ENCODE results near the gene PSMA5.
"Not testable (repeated sequence)": the region's sequence is repeated elsewhere in the genome, so short reads cannot be mapped to it uniquely, and the experiment has no call there.

DNA sequence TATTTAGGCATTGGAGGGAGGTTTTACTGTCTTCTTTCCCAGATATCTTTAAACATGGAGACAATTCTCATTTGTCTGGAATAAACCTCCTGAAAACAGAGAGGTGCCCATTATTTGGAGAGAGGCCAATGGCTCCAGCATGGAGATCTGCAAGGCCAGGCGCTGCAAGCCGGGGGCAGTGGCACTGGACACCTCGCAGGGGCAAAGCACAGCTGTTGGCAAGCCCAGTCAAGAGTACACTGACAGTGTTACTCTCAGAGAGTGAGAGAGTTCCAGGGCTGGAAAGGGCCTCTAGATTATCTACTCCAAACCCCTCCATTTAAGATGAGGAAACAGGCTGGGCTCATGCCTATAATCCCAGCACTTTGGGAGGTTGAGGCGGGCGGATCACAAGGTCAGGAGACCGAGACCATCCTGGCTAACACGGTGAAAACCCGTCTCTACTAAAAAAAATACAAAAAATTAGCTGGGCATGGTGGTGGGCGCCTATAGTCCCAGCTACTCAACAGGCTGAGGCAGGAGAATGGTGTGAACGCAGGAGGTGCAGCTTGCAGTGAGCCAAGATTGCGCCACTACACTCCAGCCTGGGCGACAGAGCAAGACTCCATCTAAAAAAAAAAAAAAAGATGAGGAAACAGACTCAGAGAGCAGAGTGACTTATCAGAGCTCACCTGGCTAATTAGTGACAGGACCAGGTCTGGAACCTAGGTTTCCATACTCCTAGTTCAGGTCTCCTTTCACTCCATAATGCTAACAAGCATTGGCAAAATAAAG is 47.2 kb upstream of the PSMA5 start:
- TF ChIP-seq, protein P1, sequence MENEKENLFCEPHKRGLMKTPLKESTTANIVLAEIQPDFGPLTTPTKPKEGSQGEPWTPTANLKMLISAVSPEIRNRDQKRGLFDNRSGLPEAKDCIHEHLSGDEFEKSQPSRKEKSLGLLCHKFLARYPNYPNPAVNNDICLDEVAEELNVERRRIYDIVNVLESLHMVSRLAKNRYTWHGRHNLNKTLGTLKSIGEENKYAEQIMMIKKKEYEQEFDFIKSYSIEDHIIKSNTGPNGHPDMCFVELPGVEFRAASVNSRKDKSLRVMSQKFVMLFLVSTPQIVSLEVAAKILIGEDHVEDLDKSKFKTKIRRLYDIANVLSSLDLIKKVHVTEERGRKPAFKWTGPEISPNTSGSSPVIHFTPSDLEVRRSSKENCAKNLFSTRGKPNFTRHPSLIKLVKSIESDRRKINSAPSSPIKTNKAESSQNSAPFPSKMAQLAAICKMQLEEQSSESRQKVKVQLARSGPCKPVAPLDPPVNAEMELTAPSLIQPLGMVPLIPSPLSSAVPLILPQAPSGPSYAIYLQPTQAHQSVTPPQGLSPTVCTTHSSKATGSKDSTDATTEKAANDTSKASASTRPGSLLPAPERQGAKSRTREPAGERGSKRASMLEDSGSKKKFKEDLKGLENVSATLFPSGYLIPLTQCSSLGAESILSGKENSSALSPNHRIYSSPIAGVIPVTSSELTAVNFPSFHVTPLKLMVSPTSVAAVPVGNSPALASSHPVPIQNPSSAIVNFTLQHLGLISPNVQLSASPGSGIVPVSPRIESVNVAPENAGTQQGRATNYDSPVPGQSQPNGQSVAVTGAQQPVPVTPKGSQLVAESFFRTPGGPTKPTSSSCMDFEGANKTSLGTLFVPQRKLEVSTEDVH (IDR thresholded peaks at IDR 0.05; ENCODE audit: low read depth, partially characterized antibody), result not testable (repeated sequence)
- not testable (repeated sequence) for TF ChIP-seq SUZ12 (IDR thresholded peaks at IDR 0.05; ENCODE audit: unreplicated experiment)
